Measurements from ENCODE around the gene LYZL6. TPM values are rescaled to one million over a fixed set of nuclear protein-coding genes. Genes with fewer than 3 reads are reported as not detected.

The LYZL6 gene
- total RNA-seq, 1 experiment from 2014 or later, result not detected

GRCh38 chr17:35927714-35928113 lies 15.8 kb downstream of the LYZL6 start:
- H3K27me3 ChIP-seq (ENCODE audit: insufficient read depth, low read length), result no peaks in the 10 kb centered on the region
- no peak overlapping the region for H3K4me3 ChIP-seq (replicated peaks in 1 of 2; ENCODE audit: low read depth in 1 of 2, low read length in 2 of 2)
- no peak overlapping the region for H2AFZ ChIP-seq (ENCODE audit: low read depth, low read length, poor library complexity, severe bottlenecking)
- intact Hi-C loops (cut with micrococcal nuclease), result no loop called here
- no peaks in the 10 kb centered on the region for H3K36me3 ChIP-seq (ENCODE audit: control insufficient read depth in 1 of 2, insufficient read depth in 2 of 2, low read length in 2 of 2)
- ChIA-PET POLR2A (no interaction called here), CTCF (no interaction called here), RAD21 (ENCODE audit: low non-redundant PET in 1 of 2, low total read pairs in 2 of 2, uncharacterized antibody in 2 of 2, unreplicated experiment in 2 of 2) (no interaction called here)
- H3K9me3 ChIP-seq (ENCODE audit: control insufficient read depth in 1 of 2, insufficient read depth in 1 of 2, low read depth in 1 of 2, low read length in 2 of 2), result no peaks in the 10 kb centered on the region
- H3K9ac ChIP-seq (ENCODE audit: low read length), result no peak overlapping the region
- no peaks in the 10 kb centered on the region for H3K9me2 ChIP-seq (ENCODE audit: insufficient read depth)
- ATAC-seq (no peak), DNase-seq (ENCODE audit: low read depth, low spot score) (no peak)
- no peaks in the 10 kb centered on the region for H3K79me2 ChIP-seq (ENCODE audit: insufficient read depth, low read length)
- TF ChIP-seq ZNF274 (IDR thresholded peaks at IDR 0.05; ENCODE audit: low read depth, low read length), result no peak
- no peaks in the 10 kb centered on the region for H4K20me1 ChIP-seq (ENCODE audit: insufficient read depth)
- no TSS peak for BruUV-seq (replicated peaks)
- no peak overlapping the region for H3K4me2 ChIP-seq (ENCODE audit: low read length)
- H3K4me1 ChIP-seq (ENCODE audit: control insufficient read depth in 1 of 2, insufficient read depth in 2 of 2, low read length in 2 of 2), result peaks cover 9 to 28% of the 10 kb centered on the region in 2 experiments
- no peak overlapping the region for H3K27ac ChIP-seq (ENCODE audit: low read depth, low read length)

DNA sequence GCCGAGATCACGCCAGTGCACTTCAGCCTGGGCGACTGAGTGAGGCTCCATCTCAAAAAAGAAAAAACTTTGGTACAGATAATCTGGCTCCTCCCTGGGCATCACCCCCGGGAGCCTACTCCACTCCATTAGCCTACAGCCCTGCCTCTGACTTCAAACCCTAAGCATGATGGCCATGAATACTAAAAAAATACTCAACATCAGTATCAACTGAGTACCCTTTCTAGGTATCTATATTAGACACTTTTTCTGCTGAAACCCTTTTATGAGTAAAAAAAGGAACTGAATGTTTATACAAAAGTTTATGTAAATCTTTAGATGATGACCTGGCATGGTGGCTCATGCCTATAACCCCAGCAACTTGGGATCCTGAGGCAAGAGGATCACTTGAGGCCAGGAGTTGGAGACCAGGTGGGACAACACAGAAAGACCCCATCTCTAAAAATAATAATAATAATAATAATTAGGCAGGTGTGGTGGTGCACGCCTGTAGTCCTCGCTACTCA lies 19.9 kb downstream of the LYZL6 start:
- ChIA-PET POLR2A (no interaction called here), RAD21 (ENCODE audit: low non-redundant PET in 1 of 2, low total read pairs in 2 of 2, uncharacterized antibody in 2 of 2, unreplicated experiment in 2 of 2) (no interaction called here), CTCF (no interaction called here)
- H3K4me1 ChIP-seq (ENCODE audit: control insufficient read depth in 1 of 2, insufficient read depth in 2 of 2, low read length in 2 of 2), result no peaks in the 10 kb centered on the region
- no peak overlapping the region for H3K4me2 ChIP-seq (ENCODE audit: low read length)
- no peak overlapping the region for H3K4me3 ChIP-seq (replicated peaks in 1 of 2; ENCODE audit: low read depth in 1 of 2, low read length in 2 of 2)
- H2AFZ ChIP-seq (ENCODE audit: low read depth, low read length, poor library complexity, severe bottlenecking), result no peak overlapping the region
- H4K20me1 ChIP-seq (ENCODE audit: insufficient read depth), result no peaks in the 10 kb centered on the region
- no peak for TF ChIP-seq CBX3 (IDR thresholded peaks at IDR 0.05; ENCODE audit: low read depth)
- TF ChIP-seq ELF1 (IDR thresholded peaks at IDR 0.05; ENCODE audit: borderline replicate concordance, low read depth), result no peak
- TF ChIP-seq, protein P1, sequence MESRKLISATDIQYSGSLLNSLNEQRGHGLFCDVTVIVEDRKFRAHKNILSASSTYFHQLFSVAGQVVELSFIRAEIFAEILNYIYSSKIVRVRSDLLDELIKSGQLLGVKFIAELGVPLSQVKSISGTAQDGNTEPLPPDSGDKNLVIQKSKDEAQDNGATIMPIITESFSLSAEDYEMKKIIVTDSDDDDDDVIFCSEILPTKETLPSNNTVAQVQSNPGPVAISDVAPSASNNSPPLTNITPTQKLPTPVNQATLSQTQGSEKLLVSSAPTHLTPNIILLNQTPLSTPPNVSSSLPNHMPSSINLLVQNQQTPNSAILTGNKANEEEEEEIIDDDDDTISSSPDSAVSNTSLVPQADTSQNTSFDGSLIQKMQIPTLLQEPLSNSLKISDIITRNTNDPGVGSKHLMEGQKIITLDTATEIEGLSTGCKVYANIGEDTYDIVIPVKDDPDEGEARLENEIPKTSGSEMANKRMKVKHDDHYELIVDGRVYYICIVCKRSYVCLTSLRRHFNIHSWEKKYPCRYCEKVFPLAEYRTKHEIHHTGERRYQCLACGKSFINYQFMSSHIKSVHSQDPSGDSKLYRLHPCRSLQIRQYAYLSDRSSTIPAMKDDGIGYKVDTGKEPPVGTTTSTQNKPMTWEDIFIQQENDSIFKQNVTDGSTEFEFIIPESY (IDR thresholded peaks at IDR 0.05; ENCODE audit: extremely low read depth, insufficient replicate concordance, low read length), result no peak
- no peak for TF ChIP-seq CEBPB (IDR thresholded peaks at IDR 0.05; ENCODE audit: low read depth)
- TF ChIP-seq EZH2 (IDR thresholded peaks at IDR 0.05), result no peak
- no peak for TF ChIP-seq POLR2A (IDR thresholded peaks at IDR 0.05; ENCODE audit: borderline replicate concordance, extremely low read depth, insufficient read depth, insufficient read length)
- no peak for TF ChIP-seq MAX (IDR thresholded peaks at IDR 0.05)
- TF ChIP-seq RAD21 (IDR thresholded peaks at IDR 0.05; ENCODE audit: low read depth), result no peak
- no peak for TF ChIP-seq SRF (IDR thresholded peaks at IDR 0.05; ENCODE audit: low read depth)
- no peak overlapping the region for H3K9ac ChIP-seq (ENCODE audit: low read length)
- BruUV-seq (replicated peaks), result no TSS peak
- DNase-seq (ENCODE audit: low read depth, low spot score) (no peak), ATAC-seq (no peak)
- H3K9me3 ChIP-seq (ENCODE audit: control insufficient read depth in 1 of 2, insufficient read depth in 1 of 2, low read depth in 1 of 2, low read length in 2 of 2), result no peaks in the 10 kb centered on the region
- H3K9me2 ChIP-seq (ENCODE audit: insufficient read depth), result no peaks in the 10 kb centered on the region
- H3K36me3 ChIP-seq (ENCODE audit: control insufficient read depth in 1 of 2, insufficient read depth in 2 of 2, low read length in 2 of 2), result no peaks in the 10 kb centered on the region; a peak in 1 of 4 replicates
- H3K27ac ChIP-seq (ENCODE audit: low read depth, low read length), result no peak overlapping the region
- no peaks in the 10 kb centered on the region for H3K27me3 ChIP-seq (ENCODE audit: insufficient read depth, low read length)
- no peaks in the 10 kb centered on the region for H3K79me2 ChIP-seq (ENCODE audit: insufficient read depth, low read length)
- intact Hi-C loops (cut with micrococcal nuclease), result no loop called here
